HG02623 (cell line): ENCODE data around the gene SUSD2.
"Not testable (repeated sequence)": the region's sequence is repeated elsewhere in the genome, so short reads cannot be mapped to it uniquely, and the experiment has no call there.

Experiments
- ATAC-seq: cut with Tn5 transposase; IDR thresholded peaks from one replicate; pipeline ENCODE4 v1.9.1; 2021; ENCODE audit warnings: moderate library complexity; ENCODE audit not compliant: unreplicated experiment

The SUSD2 gene

GRCh38 chr22:24187731-24188644 lies 6.7 kb downstream of the SUSD2 start:
- ATAC-seq: no peak

GRCh38 chr22:24188705-24189248 lies 7.5 kb downstream of the SUSD2 start:
- ATAC-seq: no peak

- ATAC-seq: no peak
These were observed 8.2 kb downstream of the SUSD2 start for GRCh38 chr22:24189249-24190158.

- ATAC-seq: no peak
These were observed 8.9 kb downstream of the SUSD2 start for GRCh38 chr22:24190159-24190540.

GRCh38 chr22:24190596-24191208 lies 9.4 kb downstream of the SUSD2 start:
- ATAC-seq: no peak

GRCh38 chr22:24191381-24191841 lies 10.1 kb downstream of the SUSD2 start:
- no peak for ATAC-seq

GRCh38 chr22:24191893-24192292 lies 10.6 kb downstream of the SUSD2 start:
- no peak for ATAC-seq

- no peak for ATAC-seq
These were observed 17.4 kb downstream of the SUSD2 start for GRCh38 chr22:24198682-24199052.

- ATAC-seq: no peak
These were observed 19.4 kb downstream of the SUSD2 start for GRCh38 chr22:24200619-24201212.

GRCh38 chr22:24201681-24202614 lies 20.7 kb downstream of the SUSD2 start:
- no peak for ATAC-seq

- ATAC-seq: not testable (repeated sequence)
These were observed 22.6 kb downstream of the SUSD2 start for GRCh38 chr22:24203856-24204255.

- ATAC-seq: no peak
These were observed 24.3 kb downstream of the SUSD2 start for GRCh38 chr22:24205438-24206195.

GRCh38 chr22:24206460-24207263 lies 25.4 kb downstream of the SUSD2 start:
- ATAC-seq: not testable (repeated sequence)

- no peak for ATAC-seq
These were observed 26.2 kb downstream of the SUSD2 start for GRCh38 chr22:24207264-24208011.

GRCh38 chr22:24208012-24208749 lies 26.9 kb downstream of the SUSD2 start:
- ATAC-seq: no peak

- ATAC-seq: no peak
These were observed 27.7 kb downstream of the SUSD2 start for GRCh38 chr22:24209016-24209415.
